ENCODE data around the gene ENAH. TPM values are rescaled to one million over a fixed set of nuclear protein-coding genes. Genes with fewer than 3 reads are reported as not detected.

The ENAH gene
- total and polyA plus RNA-seq, 9 of the 15 experiments (the other 6 are each of a cell fraction or from before 2014, with no cell fraction given), result 0.03 to 1.2 (median 0.15) TPM

DNA sequence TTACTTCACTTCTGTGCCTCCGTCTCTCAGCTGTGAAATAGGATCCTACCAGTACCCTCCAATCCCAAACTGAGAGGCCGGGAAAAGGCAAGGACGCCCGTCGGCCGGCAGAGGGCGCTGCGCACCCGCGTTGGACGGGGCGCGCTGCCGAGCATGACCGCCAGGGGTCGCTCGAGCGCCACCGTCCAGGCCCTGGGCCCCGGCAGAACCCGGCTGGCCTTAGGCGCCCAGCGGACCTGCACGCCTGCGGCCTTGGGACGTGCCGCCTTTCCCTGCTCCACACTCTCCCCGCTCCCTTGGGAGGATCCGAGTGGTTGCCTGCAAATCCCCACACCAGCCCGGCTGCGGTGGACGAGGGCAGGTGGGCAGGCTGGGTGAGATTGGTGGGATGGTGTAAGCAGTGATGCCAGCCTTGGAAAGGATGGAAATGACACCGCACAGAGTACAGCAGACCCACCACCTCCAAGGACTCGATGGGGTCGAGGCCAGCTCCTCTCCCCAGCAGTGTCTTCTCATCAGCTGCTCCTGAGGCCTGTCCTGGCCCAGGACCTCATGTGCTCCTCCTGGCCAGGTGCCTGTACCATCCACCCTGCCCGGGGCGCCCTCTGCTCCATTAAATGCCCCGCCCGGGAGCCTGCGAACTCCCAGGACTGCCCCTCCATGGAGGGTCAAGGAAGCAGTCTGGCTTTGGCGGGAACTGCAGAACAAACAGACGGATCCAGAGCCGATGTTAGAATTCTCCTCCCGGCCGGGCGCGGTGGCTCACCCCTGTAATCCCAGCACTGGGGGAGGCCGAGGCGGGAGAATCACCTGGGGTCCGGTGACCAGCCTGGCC, 177.7 kb downstream of the ENAH start (continued):
- TF ChIP-seq, protein P1, sequence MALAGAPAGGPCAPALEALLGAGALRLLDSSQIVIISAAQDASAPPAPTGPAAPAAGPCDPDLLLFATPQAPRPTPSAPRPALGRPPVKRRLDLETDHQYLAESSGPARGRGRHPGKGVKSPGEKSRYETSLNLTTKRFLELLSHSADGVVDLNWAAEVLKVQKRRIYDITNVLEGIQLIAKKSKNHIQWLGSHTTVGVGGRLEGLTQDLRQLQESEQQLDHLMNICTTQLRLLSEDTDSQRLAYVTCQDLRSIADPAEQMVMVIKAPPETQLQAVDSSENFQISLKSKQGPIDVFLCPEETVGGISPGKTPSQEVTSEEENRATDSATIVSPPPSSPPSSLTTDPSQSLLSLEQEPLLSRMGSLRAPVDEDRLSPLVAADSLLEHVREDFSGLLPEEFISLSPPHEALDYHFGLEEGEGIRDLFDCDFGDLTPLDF (CRISPR knock-in tag; IDR thresholded peaks at IDR 0.05), result peak; percentile 84
- TF ChIP-seq SREBF2 (CRISPR knock-in tag; IDR thresholded peaks at IDR 0.05) (no peak), ZNF184 (CRISPR knock-in tag; IDR thresholded peaks at IDR 0.05) (no peak), ZNF146 (CRISPR knock-in tag; IDR thresholded peaks at IDR 0.05; ENCODE audit: unreplicated experiment) (no peak), SMARCB1 (IDR thresholded peaks at IDR 0.05; ENCODE audit: insufficient read length, low read depth) (no peak), SETDB1 (IDR thresholded peaks at IDR 0.05; ENCODE audit: low read length) (no peak), ZSCAN29 (IDR thresholded peaks at IDR 0.05) (no peak), SRF (CRISPR knock-in tag; IDR thresholded peaks at IDR 0.05) (peak in 1 of 2 experiments; percentile 56; a peak in 1 of 4 replicates), ZNF197 (CRISPR knock-in tag; IDR thresholded peaks at IDR 0.05; ENCODE audit: low read depth) (no peak), ZNF431 (CRISPR knock-in tag; IDR thresholded peaks at IDR 0.05) (no peak), TGIF2 (CRISPR knock-in tag; IDR thresholded peaks at IDR 0.05) (no peak), TAF15 (IDR thresholded peaks at IDR 0.05; ENCODE audit: low read depth, low read length) (no peak)
- TF ChIP-seq, protein P2, sequence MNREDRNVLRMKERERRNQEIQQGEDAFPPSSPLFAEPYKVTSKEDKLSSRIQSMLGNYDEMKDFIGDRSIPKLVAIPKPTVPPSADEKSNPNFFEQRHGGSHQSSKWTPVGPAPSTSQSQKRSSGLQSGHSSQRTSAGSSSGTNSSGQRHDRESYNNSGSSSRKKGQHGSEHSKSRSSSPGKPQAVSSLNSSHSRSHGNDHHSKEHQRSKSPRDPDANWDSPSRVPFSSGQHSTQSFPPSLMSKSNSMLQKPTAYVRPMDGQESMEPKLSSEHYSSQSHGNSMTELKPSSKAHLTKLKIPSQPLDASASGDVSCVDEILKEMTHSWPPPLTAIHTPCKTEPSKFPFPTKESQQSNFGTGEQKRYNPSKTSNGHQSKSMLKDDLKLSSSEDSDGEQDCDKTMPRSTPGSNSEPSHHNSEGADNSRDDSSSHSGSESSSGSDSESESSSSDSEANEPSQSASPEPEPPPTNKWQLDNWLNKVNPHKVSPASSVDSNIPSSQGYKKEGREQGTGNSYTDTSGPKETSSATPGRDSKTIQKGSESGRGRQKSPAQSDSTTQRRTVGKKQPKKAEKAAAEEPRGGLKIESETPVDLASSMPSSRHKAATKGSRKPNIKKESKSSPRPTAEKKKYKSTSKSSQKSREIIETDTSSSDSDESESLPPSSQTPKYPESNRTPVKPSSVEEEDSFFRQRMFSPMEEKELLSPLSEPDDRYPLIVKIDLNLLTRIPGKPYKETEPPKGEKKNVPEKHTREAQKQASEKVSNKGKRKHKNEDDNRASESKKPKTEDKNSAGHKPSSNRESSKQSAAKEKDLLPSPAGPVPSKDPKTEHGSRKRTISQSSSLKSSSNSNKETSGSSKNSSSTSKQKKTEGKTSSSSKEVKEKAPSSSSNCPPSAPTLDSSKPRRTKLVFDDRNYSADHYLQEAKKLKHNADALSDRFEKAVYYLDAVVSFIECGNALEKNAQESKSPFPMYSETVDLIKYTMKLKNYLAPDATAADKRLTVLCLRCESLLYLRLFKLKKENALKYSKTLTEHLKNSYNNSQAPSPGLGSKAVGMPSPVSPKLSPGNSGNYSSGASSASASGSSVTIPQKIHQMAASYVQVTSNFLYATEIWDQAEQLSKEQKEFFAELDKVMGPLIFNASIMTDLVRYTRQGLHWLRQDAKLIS (CRISPR knock-in tag; IDR thresholded peaks at IDR 0.05), result no peak; the same call in 1 of the 2 replicates
- TF ChIP-seq, protein P3, sequence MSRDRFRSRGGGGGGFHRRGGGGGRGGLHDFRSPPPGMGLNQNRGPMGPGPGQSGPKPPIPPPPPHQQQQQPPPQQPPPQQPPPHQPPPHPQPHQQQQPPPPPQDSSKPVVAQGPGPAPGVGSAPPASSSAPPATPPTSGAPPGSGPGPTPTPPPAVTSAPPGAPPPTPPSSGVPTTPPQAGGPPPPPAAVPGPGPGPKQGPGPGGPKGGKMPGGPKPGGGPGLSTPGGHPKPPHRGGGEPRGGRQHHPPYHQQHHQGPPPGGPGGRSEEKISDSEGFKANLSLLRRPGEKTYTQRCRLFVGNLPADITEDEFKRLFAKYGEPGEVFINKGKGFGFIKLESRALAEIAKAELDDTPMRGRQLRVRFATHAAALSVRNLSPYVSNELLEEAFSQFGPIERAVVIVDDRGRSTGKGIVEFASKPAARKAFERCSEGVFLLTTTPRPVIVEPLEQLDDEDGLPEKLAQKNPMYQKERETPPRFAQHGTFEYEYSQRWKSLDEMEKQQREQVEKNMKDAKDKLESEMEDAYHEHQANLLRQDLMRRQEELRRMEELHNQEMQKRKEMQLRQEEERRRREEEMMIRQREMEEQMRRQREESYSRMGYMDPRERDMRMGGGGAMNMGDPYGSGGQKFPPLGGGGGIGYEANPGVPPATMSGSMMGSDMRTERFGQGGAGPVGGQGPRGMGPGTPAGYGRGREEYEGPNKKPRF (IDR thresholded peaks at IDR 0.05; ENCODE audit: low read depth, low read length), result no peak
- TF ChIP-seq, protein P4, sequence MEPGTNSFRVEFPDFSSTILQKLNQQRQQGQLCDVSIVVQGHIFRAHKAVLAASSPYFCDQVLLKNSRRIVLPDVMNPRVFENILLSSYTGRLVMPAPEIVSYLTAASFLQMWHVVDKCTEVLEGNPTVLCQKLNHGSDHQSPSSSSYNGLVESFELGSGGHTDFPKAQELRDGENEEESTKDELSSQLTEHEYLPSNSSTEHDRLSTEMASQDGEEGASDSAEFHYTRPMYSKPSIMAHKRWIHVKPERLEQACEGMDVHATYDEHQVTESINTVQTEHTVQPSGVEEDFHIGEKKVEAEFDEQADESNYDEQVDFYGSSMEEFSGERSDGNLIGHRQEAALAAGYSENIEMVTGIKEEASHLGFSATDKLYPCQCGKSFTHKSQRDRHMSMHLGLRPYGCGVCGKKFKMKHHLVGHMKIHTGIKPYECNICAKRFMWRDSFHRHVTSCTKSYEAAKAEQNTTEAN (CRISPR knock-in tag; IDR thresholded peaks at IDR 0.05), result no peak
- TF ChIP-seq, protein P5, sequence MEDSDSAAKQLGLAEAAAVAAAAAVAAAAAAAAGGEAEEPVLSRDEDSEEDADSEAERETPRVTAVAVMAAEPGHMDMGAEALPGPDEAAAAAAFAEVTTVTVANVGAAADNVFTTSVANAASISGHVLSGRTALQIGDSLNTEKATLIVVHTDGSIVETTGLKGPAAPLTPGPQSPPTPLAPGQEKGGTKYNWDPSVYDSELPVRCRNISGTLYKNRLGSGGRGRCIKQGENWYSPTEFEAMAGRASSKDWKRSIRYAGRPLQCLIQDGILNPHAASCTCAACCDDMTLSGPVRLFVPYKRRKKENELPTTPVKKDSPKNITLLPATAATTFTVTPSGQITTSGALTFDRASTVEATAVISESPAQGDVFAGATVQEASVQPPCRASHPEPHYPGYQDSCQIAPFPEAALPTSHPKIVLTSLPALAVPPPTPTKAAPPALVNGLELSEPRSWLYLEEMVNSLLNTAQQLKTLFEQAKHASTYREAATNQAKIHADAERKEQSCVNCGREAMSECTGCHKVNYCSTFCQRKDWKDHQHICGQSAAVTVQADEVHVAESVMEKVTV (CRISPR knock-in tag; IDR thresholded peaks at IDR 0.05), result peak; percentile 100
